Stimulated activated CD4-positive, alpha-beta T cell treated with anti-CD3 and anti-CD28 coated beads, Interleukin-1b, Interleukin-23, amount 100 ng/mL, for 1 hour (primary cell): ENCODE data around the gene DIPK1B.

Source experiments
- DNase-seq, 2 donors: peaks; one replicate each; pipeline ENCODE4 v3.0.0-alpha.2; 2020; ENCODE audit warnings: low read depth in 2 of 2

Gene DIPK1B

DNA sequence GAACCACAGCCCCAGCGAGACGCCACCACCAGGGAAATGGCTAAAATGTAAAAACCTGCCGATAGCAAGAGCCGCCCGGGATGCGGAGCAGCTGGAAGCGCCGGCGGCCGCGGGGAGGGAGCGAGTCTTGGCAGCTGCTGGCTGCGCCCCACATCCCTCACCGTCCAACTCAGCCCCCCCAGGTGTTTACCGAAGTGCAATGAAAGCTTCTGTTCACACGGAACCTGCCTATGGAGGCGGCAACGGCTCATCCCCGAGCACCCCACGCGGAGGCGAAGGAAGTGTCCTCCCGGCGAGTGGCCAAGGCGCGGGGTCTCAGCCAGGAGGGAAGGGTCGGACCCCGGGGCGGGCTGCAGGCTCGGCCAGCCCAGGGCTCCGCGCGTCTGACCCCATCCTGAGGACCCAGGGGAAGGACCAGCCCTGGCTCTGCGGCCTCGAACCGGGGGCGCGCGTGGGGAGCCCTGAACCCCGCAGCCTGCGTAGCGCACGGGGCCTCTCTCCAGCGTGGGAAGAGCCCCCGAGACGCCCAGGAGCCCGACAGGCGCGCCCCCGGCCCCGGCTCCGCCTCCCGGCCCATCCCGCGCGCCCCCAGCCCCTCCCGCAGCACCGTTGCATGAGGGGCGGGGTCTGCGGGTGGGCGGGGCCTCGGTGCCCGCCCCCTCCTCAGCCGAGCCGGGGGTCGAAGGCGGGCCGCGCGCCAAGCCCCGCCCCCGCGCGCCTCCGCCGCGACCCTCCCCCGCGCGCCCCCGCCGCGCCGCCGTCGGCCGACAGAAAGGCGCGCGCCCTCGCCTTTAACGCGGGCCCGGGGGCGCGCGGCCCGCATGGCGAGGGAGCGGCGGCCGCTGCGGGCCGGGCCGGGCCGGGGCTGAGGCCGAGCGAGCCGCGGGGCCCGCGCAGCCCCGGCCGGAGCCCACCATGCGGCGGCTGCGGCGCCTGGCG, at the start of gene DIPK1B:
Gene DIPK1B (plus strand): TSS at position 822 of the 939 bp plus-strand sequence. CDS start 94 bp downstream, at position 916.
- no peak for DNase-seq

DNA sequence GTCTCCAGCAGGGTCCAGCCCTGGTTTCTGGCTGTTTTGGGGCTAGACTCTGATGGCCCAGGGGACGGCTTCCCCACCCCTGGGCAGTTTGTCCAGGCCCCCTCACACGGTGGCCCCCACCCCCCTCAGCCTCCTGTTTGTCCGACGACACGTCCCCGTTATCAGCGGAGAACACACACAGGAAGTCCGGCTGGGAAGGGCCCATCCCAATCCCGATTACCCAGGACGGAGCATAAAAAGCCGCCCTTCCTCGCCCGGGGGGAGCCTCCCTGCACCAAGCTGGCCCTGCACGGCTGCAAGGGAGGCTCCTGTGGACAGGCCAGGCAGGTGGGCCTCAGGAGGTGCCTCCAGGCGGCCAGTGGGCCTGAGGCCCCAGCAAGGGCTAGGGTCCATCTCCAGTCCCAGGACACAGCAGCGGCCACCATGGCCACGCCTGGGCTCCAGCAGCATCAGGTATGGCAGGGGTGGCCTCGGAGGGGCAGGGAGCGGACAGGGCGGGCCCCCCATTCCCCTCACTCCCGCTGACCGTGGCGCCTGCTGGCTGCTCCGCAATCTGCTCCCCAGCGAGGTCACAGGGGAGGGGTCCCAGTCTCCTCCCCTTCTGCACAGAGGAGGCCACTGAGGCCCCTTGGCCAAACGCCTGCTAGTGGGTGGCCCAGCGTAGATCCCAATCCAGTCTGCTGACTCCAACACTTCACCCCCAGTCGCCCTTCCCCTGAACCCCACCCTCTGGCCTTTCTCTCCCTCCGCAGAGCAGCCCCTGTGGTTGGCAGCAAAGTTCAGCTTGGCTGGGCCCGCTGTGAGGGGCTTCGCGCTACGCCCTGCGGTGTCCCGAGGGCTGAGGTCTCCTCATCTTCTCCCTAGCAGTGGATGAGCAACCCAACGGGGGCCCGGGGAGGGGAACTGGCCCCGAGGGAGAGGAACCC, 49.5 kb upstream of the DIPK1B start, which contains the start of gene EGFL7:
Gene EGFL7 (plus strand): TSS at position 261 of the 926 bp plus-strand sequence. CDS start 5,367 bp downstream, outside the sequence.
- no peak for DNase-seq

DNA sequence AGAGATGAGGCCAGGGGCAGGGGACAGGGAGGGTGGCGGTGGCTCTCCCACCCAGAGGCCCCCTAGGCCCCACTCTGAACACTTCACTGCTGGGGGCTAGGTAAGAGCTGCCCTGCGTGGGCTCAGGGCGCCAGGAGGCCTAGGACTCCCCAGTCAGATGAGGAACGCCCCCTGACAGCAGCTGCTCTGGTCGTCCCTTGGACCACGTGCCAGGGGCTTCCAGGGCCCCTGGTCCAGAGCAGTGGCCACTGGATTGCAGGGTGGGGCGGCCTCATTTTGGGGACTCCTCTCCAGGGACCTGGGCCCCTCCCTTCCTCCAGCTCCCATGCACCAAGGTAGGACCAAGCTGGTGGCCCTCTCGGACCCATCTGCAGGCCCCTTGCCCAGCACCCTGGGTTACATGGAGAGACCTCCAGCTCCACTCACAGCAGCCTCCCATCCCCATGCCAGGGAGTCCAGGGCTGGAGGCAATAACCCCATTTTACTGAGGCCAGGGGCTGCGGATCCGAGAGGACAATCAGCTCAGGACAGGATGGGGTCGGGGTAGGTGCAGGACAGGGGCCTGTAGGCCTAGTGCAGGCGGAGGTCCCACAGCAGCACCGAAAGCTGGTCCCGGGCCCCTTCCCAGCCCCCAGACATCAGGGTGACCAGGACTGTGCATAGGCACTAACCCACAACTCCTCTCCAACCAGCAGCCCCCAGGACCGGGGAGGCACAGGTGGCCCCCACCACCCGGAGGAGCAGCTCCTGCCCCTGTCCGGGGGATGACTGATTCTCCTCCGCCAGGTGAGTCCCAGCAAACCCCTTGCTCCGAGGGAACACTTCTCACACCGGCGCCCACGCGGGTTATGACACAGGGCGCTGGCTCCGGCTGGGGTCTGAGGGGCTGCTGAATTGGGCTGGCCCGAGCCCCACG, 48.1 kb upstream of the DIPK1B start:
- no peak for DNase-seq

DNA sequence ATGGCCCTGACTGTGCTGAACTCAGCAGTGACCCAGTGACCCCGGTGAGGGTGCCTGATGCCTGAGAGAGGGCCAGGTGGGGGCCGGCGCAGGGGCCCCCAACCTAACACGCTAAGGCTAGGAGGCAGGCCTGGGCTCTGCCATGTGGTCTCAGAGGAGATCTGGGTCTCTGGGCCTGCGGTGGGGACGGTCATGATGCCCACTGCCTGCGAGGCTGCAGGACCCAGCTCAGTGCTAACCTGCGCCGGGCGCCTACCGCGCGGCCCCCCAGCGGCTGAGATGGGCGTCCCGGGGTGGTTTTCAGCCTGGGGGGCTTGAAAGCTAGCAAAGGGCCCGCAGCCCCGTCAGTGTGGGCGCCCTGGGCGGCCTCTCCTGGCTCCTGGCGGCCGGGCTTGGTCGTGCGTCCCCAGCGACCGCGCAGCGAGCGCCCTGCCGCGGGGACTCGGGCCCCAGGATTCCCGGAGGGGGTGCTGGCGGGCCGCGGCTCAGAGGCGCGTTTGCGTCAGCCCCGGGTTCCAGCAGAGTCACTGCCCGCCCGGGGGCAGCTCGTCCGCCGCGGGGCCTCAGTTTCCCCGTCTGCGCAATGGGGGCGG, 47.2 kb upstream of the DIPK1B start:
- DNase-seq: no peak

DNA sequence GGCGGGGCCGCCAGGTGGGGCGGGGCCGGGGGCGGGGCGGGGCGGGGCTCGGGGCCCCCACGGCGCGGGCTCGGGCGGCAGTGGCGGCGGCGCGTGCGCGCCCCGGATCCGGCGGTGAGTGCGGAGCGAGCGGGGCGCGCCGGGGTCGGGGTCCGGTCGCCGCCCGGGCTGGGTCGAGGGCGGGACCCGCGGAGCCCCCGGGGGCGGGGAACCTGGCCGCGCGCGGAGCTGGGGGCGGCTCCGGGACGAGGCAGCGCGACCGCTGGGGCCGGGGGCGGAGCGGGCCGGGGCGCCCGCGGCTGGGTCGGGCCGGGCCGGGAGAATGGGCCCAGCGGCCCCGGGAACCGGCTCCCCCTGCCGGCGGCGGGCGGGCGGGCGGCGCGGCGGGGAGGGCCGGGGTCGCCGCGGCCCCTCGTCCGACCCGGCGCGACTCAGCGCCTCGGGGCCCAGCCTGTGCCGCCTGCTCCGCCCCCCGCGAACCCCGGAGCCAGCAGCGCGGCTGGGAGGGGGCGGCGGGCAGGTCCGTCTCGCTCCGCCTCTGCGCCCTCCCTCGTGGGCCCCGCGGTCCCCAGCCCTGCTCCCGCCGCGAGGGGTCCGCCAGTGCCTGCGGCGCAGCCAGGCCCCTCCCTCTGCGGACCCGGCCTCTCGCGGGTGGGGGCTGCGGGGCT, 46.5 kb upstream of the DIPK1B start:
- DNase-seq: no peak

DNA sequence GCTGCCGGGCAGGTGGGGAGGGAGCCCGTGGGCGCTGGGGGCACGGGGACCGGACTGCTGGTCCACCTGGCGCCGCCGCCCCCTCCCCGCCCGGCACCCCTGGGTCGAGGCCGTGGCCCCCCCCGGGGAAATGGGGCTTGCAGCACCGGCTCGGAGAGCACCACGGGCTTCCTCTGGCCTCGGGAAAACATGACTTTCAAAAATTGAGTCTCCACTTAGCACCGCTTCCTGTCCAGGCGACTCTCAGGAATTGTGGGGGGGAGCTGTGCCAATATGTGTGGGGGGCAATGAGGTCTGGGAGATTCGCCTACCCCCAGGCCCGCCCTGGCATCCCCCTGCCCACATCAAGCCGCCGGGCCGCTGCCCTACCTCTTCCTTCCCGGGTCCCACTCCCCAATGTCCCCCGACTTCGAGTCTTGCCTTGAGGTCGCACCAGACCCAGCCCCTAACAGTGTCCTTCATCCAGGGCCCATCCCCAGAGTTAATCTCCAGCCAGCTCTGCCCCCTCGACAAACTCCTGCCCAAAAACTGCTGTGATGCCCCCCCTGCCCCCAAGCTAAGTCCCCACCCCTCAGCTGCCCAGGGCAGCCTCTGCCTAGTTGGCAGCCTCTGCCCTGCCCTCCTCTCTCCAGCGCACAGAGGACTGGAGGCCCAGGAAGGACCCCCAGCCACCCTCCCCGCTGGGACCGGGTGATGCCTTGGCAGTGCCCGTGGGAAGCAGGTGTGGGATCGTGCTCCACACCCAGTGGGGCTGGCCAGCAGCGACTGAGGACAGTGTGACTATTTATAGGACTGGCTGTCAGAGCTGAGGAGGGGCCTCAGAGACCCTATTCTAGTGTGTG, 45.8 kb upstream of the DIPK1B start:
- DNase-seq: no peak

DNA sequence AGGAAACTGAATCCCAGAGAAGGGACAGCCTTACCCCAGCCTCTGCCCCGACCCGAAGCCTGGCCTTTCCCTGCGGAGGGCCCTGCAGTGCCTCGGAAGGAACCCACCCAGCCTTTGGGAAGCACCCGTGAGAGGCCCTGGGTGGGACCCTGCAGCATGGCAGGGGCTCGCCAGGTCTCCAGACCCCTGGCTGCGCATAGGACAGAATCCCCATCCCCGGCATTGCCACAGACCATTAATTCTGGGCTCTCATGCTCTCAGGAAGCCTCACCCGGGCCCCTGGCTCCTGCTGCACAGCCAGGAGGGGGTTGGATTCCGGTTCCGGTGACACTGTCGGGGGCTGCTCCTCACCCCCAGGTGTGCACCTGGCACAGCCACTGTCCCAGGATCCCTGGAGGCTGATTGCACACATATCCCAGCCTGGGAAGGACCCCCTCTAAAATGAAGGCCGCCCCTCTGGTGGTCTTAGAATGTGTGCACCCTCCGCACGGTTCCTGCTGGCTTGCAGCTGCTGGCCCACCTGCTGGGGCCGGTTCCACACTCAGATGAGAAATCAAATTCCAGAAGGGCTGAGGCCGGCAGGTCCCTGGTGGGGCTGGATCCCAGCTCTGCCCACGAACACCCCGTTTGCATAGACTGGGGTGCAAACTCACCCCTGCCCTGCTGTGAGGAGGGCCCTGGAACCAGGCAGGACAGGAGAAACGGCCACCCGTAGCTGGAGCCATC, 45.0 kb upstream of the DIPK1B start:
- DNase-seq: no peak

DNA sequence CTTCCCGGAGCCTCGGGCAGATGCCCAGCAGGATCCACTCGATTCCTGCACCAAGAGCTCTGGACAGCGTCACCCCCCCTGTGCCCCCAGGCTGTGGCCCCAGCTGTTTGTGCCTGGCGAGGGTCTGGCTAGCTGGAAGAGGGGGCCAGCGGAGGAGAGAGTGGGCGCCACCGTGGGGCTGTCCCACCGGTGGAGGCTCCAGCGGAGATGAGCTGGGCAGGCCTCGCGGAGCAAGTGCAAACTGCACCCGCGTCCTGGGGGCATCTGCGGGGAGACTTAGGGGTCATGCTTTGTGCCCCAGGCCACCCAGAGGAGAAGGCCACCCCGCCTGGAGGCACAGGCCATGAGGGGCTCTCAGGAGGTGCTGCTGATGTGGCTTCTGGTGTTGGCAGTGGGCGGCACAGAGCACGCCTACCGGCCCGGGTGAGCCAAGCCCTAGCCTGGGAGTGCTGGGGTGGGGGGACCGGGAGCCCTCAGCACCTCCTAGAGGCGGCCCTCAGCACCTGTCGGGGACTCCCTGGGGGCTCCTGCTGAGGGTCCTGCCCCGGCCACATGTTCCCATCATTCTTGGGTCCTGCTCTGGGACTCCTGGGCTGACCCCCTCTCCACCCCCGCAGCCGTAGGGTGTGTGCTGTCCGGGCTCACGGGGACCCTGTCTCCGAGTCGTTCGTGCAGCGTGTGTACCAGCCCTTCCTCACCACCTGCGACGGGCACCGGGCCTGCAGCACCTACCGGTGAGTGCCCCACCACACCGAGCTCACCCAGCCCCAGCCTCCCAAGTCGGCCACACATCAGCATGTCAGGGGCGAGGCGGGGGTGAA, 44.2 kb upstream of the DIPK1B start:
- no peak for DNase-seq

DNA sequence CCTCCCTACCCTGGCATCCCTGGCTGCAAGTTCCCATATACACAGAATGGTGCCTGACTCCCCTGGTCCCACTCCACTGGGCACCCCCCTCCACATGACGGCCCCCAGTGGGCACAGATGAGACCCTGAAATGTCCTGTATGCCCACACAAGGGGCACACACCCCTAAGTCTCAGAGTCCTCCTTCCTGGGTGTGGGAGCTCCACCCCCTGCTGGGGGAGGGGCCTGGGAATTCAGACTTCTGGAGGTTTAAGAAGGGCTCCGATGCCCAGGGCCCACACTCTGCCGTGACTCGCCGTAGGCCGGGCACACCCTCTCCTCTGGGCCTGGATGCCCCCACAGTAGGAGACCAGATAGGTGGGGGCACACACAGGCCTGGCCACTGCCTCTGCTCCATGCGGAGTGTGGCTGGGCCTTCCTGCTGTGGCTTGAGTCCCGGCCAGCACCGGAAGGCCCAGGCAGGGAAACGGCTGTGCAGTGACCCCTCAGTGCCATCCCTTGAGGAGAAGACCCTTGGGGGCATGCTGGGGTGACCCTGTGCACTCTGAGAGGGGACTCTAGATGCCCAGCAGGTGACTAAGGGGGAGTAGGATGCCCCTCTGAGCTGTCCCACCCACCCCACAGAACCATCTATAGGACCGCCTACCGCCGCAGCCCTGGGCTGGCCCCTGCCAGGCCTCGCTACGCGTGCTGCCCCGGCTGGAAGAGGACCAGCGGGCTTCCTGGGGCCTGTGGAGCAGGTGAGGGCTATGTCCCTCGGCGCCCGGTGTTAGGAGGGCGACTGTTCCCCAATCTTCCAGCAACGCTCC, 43.2 kb upstream of the DIPK1B start:
- no peak for DNase-seq

DNA sequence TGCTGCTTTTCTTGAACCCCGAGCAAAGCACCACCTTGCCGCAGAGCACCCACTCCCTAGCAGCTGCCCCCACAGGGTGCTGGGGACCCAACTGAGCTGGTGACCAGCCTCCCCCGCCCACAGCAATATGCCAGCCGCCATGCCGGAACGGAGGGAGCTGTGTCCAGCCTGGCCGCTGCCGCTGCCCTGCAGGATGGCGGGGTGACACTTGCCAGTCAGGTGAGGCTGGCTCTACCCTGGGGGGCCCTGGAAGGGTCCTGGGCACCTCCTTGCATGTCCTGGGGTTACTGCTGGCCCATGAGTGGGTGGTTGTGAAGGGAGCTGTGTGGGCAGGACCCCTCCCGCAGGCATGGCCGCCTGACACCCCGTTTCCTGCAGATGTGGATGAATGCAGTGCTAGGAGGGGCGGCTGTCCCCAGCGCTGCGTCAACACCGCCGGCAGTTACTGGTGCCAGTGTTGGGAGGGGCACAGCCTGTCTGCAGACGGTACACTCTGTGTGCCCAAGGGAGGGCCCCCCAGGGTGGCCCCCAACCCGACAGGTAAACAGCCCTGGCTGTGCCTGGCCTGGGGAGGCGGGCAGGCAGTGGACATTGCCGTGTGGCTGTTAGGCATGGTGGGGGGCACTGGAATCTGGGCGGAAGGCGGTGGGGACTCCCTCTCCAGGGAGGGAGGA, 42.4 kb upstream of the DIPK1B start:
- no peak for DNase-seq

DNA sequence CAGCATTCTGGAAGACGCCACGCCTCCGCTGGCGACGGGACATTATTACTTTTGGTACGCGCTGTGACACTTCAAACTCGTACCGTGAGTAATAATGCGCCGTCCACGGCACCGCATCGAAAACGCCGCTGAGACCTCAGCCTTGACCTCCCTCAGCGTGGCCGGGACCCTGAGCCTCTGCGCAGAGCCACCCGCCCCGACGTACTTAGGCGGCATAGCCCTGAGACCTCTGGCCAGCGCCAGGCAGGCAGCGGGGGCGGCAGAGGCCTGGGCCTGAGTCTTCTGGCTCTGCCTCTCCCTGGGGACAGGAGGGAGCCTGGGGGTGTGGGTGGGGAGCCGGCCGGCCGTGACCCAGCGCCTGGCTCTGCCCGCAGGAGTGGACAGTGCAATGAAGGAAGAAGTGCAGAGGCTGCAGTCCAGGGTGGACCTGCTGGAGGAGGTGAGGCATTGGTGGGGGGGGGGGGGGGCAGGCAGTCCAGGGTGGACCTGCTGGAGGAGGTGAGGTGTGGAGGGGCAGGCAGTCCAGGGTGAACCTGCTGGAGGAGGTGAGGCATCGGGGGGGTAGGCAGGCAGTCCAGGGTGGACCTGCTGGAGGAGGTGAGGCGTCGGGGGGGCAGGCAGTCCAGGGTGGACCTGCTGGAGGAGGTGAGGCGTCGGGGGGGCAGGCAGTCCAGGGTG, 41.7 kb upstream of the DIPK1B start:
- no peak for DNase-seq

DNA sequence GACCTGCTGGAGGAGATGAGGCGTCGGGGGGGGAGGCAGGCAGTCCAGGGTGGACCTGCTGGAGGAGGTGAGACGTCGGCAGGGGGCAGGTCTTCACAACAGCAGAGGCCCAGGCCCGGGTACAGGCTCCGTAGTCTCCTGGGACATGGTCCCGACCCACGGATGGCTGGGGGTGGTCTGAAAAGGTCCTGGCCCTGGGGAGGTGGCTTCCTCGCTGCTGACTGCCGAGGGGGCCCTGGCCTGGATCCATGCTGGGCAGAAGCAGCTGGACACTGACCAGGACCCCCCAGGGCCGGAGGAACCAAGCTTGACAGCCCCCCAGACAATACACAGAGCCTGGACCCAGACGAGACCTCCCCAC, 41.1 kb upstream of the DIPK1B start:
- no peak for DNase-seq

DNA sequence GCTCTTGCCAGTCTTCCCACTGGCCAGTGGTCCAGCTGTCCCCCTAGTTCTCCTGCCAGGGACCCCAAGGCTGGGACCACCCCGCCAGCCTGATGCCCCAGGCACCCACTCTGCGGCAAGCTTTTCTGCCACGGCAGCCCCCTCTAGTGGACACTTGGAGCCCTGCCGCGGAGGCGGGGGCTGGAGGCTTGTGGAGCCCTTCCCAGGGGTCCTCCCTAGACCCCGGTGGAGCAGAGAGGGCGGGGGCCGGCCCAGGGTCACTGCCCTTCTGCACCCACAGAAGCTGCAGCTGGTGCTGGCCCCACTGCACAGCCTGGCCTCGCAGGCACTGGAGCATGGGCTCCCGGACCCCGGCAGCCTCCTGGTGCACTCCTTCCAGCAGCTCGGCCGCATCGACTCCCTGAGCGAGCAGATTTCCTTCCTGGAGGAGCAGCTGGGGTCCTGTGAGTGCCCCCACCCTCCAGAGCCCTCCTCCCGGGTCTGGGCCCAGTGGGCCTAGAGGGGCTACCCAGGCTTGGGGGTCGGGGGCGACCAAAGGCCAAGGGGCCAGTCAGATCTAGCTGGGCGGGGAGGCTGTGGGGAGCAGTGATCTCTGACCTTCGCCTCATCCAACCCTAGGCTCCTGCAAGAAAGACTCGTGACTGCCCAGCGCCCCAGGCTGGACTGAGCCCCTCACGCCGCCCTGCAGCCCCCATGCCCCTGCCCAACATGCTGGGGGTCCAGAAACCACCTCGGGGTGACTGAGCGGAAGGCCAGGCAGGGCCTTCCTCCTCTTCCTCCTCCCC, 40.5 kb upstream of the DIPK1B start:
- peak in 1 of 2 donors; percentile 34 for DNase-seq

DNA sequence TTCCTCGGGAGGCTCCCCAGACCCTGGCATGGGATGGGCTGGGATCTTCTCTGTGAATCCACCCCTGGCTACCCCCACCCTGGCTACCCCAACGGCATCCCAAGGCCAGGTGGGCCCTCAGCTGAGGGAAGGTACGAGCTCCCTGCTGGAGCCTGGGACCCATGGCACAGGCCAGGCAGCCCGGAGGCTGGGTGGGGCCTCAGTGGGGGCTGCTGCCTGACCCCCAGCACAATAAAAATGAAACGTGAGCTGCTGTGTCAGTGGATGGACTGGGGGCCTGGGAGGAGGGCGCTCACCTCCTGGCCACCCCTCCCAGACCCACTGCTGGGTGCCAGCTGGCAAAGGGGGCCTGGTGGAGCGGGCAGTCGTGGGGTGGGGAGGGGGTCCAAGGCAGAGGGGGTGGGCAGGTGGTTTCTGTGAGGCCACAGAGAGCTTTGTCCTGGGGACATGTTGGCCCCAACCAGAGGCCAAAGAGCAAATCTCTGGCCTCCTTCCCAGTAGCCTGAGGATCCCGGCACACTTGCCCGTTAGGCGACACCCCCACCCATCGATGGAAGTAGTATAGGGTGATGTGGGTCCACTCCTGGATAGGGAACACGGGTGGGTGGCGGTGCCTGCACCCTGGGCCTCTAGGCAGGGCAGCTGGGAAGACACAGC, 39.8 kb upstream of the DIPK1B start:
- no peak for DNase-seq
